HG02763 (cell line): ENCODE data around the gene DELE1.

Source experiments
- ATAC-seq: cut with Tn5 transposase; IDR thresholded peaks from one replicate; pipeline ENCODE4 v1.9.1; 2021; ENCODE audit warnings: mild to moderate bottlenecking, moderate library complexity; ENCODE audit not compliant: unreplicated experiment

DELE1 gene

DNA sequence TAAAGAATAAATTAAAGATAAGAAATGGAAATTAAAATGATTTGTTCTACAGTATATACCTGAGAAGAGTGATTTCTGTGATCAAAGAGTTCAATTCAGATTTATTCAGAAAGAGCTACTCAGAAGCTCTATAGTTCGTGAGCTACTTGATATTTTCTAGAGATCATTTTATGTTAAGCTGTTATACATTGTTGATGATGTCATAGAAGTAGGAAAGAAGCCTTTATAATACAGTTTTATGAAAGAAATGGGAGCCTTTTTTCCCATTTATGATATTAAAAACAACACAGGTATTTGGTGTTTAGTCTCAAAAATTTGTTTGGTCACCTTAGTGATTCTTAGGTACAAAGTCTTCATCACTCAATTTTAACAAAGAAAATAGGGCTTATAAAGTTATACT lies 66.0 kb downstream of the DELE1 start:
- no peak for ATAC-seq
